HG02759 (cell line): Measurements from ENCODE around the gene FBXO39.
"Not testable (repeated sequence)": the region's sequence is repeated elsewhere in the genome, so short reads cannot be mapped to it uniquely, and the experiment has no call there.

Experiments used
- ATAC-seq: cut with Tn5 transposase; IDR thresholded peaks from one replicate; pipeline ENCODE4 v1.9.1; 2021; ENCODE audit warnings: mild to moderate bottlenecking, moderate library complexity; ENCODE audit not compliant: unreplicated experiment

Gene FBXO39

DNA sequence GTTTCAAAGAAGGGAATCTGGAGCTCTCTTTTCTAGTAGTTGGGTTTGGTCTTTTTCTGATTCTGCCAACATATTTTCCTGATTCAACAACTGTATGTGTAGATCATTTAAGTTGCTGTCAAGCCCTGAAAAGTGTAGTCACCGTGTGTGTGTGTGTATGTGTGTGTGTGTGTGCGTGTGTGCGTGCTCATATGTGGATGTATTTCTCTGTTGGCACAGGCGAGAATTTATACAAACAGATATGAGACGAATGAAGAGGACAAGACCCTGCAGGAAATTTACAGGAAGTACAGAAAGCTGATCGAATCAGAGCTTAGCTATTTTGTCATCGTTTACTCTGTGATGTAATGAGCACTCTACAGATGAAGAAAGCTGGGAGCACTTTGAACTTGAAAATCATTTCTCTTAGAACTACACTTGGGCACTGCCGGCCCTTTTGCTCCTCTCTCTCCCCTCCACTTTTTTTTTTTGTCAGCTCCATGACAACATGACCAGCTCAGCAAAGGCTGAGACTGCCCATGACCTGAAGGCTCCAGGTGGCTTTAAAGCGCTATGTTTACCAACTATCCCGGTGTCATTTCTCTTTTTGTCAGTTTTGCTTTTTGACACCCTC is 11.2 kb downstream of the FBXO39 start:
- no peak for ATAC-seq

DNA sequence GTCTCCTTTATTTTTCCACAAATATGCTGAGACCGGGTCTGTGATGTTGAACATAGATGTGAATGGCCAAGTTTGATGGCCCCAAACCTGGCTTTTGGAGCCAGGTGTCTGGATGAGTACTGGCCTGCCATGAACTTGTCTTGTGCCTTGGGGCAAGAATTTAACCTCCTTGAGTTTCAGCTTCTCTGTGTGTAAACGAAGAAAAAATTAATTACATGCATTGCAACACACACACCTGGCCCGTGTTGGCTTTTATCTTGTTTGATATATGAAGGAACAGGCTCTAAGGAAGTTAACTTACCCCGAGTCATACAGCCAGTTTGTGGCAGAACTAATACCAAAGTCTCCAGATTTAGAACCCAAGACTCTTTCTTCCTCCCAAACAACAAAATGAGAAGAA is 13.1 kb downstream of the FBXO39 start:
- ATAC-seq = no peak

DNA sequence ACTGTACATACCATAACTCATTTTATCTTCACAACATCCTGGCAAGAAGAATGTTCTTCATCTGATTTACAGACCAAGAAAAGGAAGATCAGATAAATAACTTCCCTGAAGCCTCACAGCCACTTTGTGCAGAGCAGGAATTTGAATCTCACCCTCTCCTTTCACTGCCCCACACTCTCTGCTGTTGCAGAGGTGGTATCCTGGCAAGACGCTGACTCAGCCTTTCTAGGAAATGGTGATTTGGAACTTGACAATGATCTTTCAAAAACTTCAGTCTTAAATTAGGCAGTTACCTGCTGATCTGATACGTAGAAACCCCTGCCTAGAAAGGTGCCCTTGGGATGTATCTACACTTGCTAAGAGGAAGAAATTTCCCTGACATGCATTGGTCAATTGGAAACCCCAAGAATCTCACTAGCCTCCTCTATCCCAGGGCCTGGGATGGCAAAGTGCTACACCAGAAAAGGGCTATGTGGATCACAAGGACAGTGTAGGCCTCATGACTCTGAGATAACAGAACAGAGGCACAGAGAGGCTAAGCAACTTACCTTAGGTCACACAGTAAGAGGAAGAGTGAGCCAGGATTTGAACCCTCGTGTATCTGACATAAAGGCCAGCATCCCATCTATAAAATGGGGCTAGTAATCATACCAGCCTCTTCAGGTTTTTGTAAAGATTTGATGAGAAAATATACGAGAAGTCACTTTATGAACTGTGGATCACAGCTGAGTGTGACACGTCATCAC is 17.9 kb downstream of the FBXO39 start:
- ATAC-seq = no peak

DNA sequence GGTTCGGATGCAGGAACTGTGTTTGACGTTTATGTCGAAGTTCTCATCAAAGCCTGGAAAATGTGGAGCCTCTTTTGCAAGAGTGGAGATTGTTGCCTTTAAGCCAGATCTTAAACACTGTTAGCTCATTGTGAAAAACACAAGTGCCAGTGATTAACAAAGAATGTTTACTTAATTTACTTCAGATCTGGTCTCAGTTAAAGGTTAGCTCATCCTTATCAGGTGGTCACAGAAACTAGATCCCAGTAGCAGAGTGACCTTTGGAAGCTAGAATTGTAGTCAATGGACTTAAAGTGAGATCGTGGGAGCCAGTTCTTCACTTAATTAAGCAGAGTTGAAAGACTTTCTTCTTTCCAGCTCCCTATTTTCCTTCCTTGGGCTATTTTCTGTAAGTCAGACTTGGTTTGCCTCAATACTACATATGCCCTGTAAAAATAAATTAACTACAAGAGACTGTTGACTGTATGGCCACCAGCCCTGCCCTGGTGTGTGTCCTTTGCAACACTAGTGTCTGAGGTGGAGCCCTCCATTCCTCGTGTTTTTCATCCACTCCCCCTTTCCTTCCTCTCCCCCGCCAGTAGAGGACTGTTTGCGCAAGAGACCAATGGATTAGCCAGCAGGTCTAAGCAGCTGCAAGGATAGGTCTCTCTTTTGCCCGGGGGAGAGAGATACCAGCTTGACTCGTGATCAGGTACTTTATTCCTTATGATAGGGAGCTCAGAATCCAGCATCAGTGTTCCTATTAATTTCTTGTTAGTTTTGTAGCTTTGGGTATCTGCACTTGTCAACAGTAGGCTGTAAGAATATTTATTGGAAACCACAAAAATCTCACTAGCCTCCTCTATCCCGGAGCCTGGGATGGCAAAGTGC is 20.2 kb downstream of the FBXO39 start:
- ATAC-seq = no peak

DNA sequence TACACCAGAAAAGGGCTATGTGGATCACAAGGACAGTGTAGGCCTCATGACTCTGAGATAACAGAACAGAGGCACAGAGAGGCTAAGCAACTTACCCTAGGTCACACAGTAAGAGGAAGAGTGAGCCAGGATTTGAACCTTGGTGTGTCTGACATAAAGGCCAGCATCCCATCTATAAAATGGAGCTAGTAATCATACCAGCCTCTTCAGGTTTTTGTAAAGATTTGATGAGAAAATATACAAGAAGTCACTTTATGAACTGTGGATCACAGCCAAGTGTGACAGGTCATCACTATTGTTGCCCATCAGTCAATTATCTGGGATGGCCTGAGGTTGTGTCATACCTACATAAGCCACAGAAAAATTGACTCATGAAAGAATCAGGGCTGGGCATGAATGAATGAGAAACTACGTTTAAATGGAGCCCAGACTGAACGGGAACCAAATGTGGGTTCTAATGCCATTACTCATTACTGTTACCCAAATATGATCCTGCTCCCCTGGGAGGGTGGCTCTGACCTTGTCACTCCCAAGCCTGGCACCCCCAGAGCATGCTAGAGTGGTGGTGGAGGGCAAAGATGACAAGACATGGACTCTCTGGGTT is 21.0 kb downstream of the FBXO39 start:
- no peak for ATAC-seq

DNA sequence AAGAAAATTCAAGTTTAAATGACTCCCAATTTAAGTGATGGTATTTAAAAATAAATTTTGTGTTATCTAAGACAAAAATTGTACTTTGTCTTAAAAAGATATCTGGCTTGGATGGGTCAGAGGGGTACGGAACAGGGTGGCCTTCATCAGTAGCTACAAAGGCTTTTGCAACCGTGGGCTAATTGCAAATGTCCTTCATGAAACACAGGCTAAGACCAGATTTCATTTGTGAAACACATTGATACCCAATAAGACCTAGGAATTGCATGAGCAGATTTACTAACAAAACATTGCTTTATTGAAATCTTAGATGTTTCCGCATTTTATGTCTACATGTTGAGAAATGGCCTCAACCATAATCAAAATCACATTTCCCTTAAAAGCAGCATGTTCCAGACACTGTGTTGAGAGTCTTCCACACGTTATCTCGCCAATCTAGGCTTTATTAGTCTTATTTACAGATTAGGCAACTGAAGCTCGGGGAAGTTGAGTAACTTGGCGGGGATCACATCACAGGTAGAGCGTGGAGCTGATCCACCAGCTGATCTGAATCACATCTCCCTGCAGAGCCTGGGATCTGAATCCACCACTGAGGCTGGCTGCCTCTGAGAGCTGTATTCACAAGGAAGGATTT is 21.8 kb downstream of the FBXO39 start:
- no peak for ATAC-seq

DNA sequence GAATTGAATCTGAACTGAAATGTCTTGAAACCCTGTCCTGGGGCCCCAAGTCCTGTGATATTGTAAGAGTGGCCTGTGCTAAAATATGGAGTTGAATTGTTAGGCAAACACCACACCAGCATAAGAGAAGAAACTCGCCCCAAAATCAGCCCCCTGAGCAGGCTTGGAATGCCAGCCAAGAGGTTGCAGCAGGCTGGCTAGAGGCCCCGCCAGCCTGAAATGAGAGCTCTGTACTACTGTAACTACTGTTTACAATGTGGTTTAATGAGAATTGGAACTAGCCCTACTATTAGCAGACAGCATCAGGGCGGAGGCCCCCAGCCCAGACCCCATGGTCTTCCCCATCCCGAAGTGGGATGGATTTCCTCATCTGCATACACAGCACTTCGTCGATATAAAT is 23.7 kb downstream of the FBXO39 start:
- no peak for ATAC-seq

DNA sequence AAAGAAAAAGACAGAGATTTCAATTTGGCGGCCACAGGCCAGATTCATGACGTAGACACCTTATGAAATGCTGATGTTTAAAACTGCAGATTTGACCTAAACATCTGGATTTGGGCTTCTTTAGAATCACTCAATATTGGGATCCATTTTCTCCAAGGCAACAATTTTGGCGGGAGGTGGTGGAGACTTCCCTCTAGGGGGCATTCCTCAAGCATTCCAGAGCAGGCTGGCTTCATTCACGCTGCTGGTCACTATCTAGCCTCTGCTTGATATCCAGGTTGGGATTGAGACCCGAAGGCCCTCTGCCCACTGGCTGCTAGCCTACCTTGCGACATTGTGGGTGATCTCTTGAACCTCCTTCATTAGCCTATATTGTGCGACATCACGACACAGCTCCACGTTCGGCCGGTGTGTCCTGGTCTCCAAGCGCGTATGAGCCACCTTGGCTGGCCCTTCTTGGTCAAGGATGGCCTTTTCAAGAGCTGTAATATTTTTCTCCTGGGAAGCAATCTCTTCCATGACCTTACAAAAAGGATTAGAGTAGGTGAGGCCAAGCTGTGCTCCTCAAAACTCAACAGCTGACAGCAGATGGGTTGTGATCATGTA is 24.5 kb downstream of the FBXO39 start:
- ATAC-seq = no peak

DNA sequence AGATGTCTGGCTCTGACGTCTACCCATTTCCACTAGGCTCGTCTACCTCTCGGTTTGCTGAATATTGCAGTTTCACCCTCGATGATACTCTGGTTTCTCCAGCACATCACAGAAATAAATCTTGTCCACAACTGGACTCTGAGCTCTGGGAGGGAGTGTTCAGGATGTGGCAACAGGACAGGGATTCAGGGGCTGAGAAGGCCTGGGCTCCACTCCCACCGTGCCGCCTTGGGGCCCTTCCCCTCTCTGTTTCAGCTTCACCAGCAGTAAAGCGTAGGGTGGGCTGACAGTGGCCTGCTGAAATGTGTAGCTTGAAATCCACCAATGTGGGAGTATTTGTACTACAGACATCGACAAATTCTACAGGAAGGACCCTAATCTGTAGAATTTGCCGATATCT is 35.5 kb downstream of the FBXO39 start:
- no peak for ATAC-seq

DNA sequence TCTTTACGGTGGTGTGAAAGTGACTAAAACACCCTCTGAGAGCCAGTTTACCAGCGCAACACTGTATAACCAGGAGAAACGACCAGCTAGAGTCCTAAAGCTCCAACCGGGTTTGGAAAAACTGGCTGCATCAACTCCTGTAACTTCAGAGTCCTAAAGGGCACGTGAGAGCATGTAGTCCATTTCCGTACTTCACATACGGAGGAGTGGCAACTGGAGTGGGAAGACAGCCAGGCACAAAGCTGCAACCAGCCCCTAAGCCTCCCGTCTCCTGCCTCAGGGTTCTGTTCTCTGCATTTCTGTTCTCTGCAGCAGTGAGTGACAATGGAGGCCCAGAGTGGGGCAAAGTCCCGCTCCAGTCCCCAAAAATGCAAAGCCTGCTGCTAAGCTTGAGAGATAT is 36.3 kb downstream of the FBXO39 start:
- ATAC-seq = no peak

DNA sequence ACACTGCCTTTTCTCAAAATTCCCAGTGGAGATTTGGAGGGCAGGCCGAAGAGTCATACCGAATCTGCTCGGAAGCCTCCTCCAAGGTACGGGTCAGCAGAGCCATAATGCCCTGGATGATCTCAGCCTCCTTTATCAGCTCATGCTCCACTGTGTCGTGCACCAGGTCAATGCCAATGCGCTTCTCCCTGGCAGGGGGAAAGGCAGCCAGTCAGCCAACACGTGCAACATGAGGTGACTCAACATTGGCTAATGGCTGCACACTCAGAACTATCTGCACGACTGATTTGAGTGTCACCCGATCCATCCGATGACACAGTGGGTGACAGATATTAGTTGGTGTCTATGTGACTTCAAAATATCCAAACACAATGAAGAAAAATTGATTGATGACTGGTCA is 39.8 kb downstream of the FBXO39 start:
- ATAC-seq = no peak

DNA sequence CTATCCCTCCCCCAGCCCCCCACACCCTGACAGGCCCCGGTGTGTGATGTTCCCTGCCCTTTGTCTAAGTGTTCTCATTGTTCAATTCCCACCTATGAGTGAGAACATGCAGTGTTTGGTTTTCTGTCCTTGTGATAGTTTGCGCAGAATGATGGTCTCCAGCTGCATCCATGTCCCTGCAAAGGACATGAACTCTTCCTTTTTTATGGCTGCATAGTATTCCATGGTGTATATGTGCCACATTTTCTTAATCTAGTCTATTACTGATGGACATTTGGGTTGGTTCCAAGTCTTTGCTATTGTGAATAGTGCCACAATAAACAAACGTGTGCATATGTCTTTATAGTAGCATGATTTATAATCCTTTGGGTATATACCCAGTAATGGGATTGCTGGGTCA is 40.4 kb downstream of the FBXO39 start:
- not testable (repeated sequence) for ATAC-seq

DNA sequence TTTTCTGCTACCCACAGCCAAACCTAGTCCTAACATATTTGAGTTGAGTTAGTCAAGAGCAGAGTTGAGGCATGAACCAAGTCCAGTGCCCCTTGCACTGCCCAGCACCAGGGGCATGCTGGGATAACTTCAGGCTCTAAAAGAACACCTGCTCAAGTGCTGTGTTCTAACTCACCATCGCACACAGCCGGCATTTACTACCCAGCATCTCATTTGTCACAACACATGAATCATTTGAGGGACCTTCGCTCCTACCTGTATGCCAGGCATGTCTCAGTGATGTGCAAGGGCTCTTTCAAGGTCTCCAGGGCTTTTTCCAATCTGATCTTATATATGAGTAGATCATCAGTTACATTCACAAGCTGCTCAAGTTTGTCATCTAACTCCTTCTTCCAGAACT is 42.9 kb downstream of the FBXO39 start:
- no peak for ATAC-seq

DNA sequence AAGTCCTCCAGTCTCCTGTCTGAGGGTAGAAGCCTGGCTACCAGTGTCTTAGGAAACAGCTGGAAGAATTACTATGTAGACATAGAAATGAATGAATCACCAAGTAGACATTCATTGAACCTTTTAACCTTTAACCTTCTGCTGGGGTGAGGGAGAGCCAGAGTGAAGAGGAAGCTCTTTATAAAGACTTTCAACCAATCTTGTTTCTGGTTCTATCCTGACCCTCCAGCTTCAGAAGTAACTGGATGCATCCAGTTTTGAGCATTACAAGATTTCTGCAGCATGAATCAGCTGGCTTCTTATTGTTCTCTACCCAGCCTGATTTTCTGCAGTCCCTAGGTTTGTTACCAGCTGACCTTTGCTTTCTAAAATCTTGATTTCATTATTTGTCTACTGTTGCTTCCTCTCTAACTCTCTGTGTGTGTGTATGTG is 47.0 kb downstream of the FBXO39 start:
- ATAC-seq = no peak

DNA sequence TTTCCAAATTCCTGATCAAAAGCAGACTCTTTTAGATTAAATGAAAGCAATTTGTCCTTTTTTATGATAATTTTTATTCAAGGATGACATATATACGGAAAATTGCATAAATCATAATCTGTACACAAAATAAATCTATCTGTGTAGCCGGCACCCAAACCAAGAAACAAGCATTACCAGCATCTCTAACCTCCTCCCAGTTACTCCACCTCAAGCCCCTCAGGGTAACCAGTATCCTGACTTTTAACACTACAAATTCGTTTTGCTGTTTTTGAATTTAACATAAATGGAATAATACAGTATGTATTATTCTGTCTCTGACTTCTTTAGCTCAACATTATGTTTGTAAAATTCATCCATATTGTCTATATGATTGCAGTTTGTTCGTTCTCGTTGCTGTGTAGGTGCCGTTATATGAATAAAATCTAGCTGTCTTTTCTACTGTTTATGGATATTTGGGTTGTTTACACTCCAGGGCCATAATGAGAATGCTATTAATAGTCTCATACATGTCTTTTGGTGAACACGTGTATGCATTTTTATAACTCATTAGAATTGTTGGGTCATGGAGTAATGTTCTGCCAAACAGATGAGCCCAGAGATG is 54.5 kb downstream of the FBXO39 start:
- ATAC-seq = no peak

DNA sequence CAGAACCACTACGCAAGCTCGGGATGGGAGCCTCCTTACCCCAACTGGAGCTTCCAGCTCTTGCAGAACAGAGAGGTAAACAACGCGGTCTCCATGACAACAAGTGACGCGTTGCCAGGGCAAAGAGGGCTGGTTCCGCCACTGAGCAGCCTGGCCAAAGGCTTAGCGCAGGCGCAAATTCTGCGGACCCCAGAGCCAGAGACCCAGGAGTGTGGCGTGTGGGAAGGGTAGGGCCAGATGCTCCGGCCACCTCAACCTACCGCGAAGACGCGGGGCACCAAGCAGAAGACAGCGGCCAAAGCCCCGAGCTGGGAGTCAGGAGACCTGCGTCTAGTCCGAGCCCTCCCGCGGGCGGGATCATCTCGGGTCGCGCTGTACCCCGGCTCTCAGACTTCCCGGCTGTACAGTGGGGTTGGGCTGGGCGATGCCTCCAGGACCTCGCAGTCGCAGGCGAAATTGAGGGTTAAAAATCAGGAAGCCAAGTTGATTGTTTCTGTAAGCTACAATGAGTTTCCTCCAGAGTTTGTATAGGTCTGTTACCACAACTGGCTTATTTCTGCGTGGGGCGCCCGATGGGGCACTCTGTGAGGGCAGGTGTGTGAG is 55.7 kb downstream of the FBXO39 start, which contains the start of gene TEKT1:
Gene TEKT1, minus strand, starts transcription at position 69 of the 603 bp plus-strand sequence. CDS start 1,353 bp downstream, outside the sequence.
- ATAC-seq = no peak
